Mammary epithelial cell (primary cell): ENCODE data around the gene ZNF672.

ENCODE experiments used
- CTCF ChIP-seq, 2 donors: IDR thresholded peaks in 1 of 2; conservative IDR thresholded peaks in 1 of 2; 2 replicates each; pipeline ENCODE4 v1.5.1; 2011 to 2012; ENCODE audit warnings: inconsistent platforms in 2 of 2, low read length in 2 of 2, mild to moderate bottlenecking in 2 of 2, control low read depth in 1 of 2, low read depth in 1 of 2; ENCODE audit not compliant: insufficient read depth in 1 of 2; ENCODE audit errors: extremely low read depth in 1 of 2
- EZH2 ChIP-seq: IDR thresholded peaks from 2 replicates; pipeline ENCODE4 v1.6.1; 2012; ENCODE audit warnings: low read length, inconsistent platforms, borderline replicate concordance

- TF ChIP-seq CTCF (conservative IDR thresholded peaks at IDR 0.05 in 1 of 2, IDR thresholded peaks at IDR 0.05 in 1 of 2; ENCODE audit: extremely low read depth in 1 of 2, insufficient read depth in 1 of 2, low read depth in 1 of 2, low read length in 2 of 2) (no peak), EZH2 (no peak)
Observed at GRCh38 chr1:248843687-248844086, 5.7 kb downstream of the ZNF672 start.
